ENCODE data around the gene GANC.

DNA sequence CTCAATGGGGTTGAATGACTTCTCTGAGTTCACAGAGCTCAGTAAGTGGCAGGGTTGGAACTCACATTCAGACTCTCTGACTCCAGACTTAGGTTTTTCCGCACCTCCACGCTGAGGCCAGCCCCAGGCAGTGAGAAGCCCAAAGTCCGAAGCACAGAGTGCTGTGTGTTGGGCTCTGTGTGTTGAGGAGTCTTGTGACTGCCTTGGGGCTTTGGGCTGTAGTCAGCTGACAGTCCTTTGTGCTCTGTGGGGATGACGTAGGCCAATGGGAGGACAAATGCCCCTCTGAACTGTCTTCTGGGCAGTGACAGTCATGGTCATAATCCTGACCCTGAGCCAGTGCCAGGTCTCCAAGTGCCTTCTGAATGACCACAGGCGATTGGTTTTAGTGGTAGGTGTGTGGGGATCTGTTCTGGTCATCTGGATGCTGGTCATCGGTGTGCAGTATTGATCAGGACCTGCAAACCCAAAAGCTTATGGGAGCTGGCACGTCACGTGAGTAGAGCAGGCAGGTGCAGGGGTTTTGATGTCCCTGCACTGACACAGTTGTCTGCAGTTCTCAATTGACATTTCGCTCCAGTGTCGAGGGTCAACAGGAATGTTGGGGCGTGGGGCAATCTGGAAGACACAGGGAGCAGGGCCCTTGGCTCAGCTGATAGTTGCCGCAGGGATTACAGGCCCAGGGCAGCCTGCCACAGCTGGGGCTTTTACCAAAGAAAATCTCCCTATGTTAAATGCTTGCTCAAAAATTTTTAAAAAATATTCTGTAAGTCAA lies 131.6 kb downstream of the GANC start:
- TF ChIP-seq EZH2phosphoT487 (IDR thresholded peaks at IDR 0.05; ENCODE audit: unreplicated experiment) (no peak), EZH2 (IDR thresholded peaks at IDR 0.05; ENCODE audit: low read depth, unreplicated experiment) (no peak), POLR2AphosphoS5 (IDR thresholded peaks at IDR 0.05; ENCODE audit: low read depth) (no peak), NANOG (IDR thresholded peaks at IDR 0.05; ENCODE audit: borderline replicate concordance) (no peak), CREB1 (CRISPR knock-in tag; IDR thresholded peaks at IDR 0.05; ENCODE audit: low read depth) (no peak), ZNF331 (CRISPR knock-in tag; IDR thresholded peaks at IDR 0.05; ENCODE audit: low read depth) (no peak)
- TF ChIP-seq, protein P1, sequence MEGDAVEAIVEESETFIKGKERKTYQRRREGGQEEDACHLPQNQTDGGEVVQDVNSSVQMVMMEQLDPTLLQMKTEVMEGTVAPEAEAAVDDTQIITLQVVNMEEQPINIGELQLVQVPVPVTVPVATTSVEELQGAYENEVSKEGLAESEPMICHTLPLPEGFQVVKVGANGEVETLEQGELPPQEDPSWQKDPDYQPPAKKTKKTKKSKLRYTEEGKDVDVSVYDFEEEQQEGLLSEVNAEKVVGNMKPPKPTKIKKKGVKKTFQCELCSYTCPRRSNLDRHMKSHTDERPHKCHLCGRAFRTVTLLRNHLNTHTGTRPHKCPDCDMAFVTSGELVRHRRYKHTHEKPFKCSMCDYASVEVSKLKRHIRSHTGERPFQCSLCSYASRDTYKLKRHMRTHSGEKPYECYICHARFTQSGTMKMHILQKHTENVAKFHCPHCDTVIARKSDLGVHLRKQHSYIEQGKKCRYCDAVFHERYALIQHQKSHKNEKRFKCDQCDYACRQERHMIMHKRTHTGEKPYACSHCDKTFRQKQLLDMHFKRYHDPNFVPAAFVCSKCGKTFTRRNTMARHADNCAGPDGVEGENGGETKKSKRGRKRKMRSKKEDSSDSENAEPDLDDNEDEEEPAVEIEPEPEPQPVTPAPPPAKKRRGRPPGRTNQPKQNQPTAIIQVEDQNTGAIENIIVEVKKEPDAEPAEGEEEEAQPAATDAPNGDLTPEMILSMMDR (conservative IDR thresholded peaks at IDR 0.05; ENCODE audit: low read depth in 2 of 2) = no peak
- TF ChIP-seq, protein P2, sequence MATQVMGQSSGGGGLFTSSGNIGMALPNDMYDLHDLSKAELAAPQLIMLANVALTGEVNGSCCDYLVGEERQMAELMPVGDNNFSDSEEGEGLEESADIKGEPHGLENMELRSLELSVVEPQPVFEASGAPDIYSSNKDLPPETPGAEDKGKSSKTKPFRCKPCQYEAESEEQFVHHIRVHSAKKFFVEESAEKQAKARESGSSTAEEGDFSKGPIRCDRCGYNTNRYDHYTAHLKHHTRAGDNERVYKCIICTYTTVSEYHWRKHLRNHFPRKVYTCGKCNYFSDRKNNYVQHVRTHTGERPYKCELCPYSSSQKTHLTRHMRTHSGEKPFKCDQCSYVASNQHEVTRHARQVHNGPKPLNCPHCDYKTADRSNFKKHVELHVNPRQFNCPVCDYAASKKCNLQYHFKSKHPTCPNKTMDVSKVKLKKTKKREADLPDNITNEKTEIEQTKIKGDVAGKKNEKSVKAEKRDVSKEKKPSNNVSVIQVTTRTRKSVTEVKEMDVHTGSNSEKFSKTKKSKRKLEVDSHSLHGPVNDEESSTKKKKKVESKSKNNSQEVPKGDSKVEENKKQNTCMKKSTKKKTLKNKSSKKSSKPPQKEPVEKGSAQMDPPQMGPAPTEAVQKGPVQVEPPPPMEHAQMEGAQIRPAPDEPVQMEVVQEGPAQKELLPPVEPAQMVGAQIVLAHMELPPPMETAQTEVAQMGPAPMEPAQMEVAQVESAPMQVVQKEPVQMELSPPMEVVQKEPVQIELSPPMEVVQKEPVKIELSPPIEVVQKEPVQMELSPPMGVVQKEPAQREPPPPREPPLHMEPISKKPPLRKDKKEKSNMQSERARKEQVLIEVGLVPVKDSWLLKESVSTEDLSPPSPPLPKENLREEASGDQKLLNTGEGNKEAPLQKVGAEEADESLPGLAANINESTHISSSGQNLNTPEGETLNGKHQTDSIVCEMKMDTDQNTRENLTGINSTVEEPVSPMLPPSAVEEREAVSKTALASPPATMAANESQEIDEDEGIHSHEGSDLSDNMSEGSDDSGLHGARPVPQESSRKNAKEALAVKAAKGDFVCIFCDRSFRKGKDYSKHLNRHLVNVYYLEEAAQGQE (IDR thresholded peaks at IDR 0.05; ENCODE audit: unreplicated experiment) = no peak

Data from GM23338 (cell line).